HG02763 (cell line): ENCODE results near the gene HEPHL1.

Experiments used
- ATAC-seq: cut with Tn5 transposase; IDR thresholded peaks from one replicate; pipeline ENCODE4 v1.9.1; 2021; ENCODE audit warnings: mild to moderate bottlenecking, moderate library complexity; ENCODE audit not compliant: unreplicated experiment

HEPHL1 gene

DNA sequence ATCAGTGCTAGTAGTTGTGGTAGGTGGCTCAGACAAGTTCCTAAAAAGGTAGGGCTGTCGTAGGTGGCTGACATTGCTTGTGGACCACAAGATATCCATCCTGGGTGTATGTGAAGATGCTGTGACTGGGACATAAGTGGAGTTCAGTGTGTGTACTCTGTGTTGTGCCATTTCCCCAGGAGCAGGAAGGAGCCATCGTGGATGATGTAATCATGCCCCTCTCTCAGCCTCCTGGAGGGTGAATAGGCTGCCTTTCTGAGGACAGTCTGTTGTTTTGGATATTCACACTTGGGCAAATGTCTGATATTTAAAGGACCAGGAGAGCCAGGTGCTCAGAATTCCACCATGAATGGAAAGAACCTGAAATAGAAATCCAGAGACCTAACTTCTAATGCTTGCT lies 2.7 kb downstream of the HEPHL1 start:
- no peak for ATAC-seq

DNA sequence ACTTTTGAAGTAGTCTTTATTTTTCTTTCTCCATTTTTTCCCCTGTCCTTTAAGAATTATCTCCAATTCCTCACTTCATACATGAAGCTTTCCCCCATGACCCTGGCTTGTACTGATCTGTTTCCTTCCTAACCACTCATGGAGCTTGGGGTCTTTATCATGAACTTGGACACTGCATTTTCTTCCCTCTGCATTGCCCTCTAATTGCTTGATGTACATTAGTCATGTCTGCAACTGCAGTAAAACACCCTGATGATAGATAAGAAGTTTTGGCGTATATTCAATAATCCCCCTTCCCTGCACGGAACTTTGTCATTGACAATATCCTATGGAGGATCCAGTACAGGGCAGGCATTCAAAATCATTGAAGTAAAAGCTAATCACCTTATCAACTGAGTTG lies 3.4 kb downstream of the HEPHL1 start:
- no peak for ATAC-seq

DNA sequence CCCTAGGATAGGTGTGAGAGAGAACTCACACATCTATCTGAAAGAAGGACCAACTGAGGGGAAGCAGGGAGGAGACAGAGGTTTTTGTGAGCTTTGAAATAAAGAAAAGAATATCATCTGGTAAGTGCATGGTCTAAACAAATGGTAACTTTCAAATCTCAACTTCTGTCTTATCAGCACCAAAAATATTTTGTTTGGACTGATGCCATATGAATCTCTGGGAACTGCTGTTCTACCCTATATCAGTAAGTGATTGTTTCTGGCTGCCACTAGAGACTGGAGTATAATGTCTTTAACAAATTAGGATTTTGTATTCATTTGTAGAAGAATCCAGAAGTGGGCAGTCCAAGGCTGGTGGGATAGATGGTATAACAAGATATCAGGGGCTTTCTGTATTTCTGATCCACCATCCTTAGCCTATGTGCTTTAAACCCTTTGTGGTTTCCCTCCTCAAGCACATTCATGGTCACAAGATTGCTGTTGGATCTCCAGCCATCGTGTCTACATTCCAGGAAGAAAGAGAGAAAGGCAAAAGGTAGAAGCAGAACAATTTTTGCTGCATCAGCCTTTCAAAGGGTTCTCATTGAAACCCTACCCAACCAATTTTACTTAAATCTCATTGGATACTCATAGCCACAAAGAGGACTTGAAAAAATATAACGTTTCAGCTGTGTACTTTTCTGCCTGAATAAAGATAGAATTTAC lies 4.7 kb downstream of the HEPHL1 start:
- ATAC-seq: no peak

DNA sequence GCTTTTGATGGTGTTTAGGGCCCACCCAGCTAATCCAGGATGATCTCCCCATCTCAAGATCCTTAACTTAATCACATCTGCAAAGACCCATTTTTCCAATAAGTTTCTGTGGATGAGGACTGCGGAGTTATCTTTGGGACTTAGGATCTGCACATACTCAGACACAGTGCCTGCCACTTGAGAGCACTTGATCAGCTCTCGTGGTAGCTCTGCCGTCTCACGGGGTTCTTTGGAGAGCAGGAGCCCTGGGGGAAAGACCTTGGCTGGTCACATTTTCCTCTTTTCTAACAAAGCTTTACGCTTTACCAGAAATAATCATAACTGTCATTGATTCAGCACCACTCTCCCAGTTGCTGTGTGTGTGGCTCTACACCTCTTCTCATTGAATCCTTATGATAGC lies 6.1 kb downstream of the HEPHL1 start:
- ATAC-seq: no peak

DNA sequence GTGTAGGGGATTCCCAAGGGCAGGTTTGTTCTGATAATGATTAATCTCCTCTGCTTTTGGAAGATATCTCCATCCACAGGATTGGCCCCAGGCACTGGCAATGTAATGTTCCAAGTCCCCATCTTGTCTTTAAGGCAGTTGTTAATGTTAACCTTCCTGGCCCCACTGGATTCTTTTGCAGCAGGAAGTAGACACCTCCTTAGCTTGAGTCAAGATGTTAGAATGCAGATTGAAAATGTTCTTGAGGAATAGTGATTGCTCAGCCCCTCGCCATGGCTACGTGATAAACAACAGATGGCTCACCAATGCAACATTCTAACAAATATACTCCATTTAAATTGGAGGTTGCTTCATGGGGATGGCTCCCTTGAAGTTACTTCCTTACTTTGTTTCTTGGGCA lies 7.3 kb downstream of the HEPHL1 start:
- ATAC-seq: no peak

DNA sequence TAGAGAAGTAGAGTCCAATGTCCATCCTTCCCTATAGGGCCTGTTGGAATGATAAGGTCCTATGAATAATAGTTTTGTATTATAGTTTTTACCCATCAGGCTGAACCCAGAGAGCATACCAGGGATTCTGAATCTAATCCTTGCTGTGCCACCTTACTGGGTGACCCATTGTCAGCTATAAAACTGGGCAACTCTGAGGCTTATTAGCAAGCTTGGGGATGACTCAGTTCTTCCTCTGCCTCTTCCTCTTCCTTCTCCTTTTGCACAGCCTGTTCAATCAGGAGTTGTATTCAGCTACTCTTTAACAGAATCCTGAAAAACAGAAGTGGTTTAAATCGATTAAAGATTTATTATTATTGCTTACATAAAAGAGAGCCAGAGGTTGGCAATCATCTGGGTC lies 8.9 kb downstream of the HEPHL1 start:
- ATAC-seq: no peak

DNA sequence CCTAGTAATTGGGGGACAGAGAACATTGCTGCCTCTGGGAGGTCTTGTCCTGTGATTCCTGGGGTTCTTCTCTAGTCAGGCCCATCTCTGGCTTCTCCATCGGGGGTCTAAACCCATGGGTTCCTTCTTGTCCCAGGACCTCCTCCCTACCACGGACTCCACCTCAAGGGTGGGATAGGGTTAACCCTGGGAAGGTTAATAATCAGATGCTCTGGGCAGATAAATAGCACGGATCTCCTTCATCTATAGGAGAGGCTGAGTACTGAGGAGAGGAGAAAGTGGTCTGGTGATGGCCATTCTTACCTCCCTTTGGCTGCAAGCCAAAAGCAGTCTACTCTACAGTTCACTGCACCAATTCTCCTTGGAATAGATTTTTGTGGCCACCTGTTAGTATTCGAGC lies 10.5 kb downstream of the HEPHL1 start:
- no peak for ATAC-seq

DNA sequence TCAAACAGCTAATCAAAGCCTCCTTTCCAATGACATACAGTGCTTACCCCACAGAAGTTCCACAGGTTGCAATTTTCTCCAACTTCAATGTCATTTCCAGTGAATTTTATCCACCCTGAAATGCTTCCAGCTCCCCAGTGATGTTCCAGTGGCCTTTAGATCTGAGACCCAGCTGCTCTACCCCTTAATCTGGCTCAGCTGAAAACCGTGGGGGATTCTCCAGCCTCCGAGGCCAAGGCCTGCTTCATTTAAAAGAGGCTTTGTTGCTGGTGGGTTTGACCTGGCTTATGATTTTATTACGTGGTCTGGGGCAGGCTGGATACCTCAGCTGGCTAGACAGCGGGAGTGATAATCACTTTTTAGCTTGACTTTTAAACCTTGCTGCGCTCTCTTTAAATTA lies 10.9 kb downstream of the HEPHL1 start:
- ATAC-seq: no peak

DNA sequence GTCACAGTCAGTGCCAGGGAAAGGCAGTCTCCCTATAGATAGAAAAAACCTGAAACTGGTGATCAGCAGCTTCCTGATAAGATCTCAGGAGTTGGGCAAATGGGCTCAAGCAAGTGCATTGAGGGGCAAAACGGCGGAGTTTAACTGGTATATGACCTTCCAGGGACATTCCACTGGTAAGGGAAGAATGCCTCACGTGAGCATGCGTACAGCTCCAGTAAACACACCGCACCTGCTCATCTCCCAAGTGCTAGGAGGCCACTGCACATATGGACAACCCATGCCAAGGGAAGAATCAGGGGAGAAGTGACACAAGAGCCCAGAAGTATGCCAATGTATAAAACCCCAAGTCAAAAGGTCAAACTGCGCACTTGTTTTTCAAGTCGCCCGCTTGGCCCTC lies 11.6 kb downstream of the HEPHL1 start:
- no peak for ATAC-seq

DNA sequence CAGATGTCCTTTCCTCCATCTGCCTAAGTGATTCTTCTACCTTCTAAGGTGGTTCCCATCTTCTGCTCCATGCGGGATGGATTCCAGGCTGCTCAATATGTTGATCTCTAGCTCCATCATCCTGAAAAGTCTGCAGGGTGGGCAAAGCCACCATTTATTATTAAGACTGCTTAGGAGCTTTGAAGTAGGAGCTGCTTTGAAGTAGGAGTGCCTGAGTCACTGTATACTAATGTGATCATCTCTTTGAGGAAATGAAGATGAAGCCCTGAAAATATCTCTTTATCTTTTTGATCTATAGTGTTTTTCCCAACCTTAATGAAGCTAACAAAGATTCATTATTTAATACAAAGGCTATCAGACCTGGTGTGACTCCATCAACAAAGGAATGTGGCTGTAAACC lies 13.1 kb downstream of the HEPHL1 start:
- ATAC-seq: no peak

DNA sequence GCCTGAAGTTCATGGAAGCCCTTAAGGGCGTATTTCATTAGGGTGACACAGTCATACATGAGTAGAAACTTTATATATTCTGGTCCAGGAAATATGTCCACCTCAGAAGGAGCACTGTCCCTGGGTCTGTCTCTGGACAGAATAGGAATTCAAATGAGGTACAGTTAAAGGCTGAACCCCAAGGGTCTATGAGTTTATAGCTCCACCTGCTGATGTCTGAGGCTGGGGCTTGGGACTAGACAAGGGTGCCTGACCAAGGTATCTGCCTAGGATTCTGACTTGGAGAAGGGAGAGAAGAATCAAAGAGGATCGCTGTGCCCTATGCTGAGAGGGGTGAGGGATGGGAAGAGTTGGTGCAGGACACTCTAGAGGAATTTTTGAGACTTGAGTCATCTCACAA lies 14.9 kb downstream of the HEPHL1 start:
- ATAC-seq: no peak

DNA sequence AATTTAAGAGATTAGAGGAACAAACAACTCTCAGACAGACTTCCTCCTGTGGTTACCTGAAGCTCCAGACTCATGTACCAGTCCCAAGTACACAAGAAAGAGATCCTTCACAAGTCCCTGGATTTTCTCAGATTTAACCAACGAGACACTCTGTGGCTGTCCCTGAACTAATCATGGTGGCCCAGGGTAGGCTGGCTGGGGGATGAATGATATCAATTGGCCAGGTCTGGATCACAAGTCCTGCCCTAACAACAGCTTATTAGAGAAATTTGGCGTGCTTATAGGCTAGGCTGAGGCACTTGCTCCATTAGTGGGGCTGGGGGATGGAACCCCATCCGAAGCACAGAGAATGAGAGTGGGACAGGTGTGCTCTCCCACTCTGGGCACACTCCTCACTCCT lies 22.1 kb downstream of the HEPHL1 start:
- ATAC-seq: no peak

DNA sequence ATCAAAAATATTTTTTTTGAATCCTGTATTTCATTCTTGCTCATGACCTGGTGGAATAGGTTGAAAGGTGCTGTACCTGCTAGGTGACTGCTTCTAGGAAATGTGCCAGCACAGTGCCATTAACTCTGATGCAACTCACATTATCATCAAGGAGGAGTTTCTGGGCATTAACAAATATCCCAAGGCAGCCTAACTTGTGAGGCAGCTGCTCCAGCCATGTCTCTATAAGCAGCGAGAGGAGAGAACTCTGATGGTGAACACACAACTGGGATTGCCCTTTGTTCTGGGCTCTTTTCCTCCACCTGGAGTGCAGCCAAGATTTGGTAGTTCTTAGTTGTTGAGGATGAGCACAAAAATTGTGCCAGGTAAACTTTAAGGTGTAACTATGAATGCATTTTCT lies 25.6 kb downstream of the HEPHL1 start:
- no peak for ATAC-seq

DNA sequence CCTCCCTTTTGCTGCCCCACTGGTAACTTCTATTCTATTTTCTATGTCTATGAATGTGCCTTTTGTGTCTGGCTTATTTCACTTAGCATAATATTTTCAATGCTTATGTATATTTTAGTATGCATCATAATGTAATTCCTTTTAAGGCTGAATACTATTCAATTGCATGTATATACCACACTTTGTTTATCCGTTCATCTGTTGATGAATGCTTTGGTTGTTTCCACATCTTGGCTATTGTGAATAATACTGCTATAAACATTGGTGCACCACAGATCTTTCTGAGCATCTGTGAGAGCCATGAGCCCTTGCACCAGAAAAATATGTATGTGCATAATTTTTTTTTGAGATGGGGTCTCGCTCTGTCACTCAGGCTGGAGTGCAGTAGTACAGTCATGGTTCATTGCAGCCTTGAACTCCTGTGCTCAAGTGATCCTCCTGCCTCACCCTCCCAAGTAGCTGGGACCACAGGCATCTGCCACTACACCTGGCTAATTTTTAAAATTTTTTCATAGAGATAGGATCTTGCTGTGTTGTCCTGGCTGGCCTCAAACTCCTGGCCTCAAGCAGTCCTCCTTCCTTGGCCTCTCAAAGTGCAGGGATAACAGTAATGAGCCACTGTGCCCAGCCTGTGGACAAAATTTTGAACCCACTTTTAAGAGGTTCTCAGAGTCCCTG lies 27.0 kb downstream of the HEPHL1 start:
- ATAC-seq: no peak

DNA sequence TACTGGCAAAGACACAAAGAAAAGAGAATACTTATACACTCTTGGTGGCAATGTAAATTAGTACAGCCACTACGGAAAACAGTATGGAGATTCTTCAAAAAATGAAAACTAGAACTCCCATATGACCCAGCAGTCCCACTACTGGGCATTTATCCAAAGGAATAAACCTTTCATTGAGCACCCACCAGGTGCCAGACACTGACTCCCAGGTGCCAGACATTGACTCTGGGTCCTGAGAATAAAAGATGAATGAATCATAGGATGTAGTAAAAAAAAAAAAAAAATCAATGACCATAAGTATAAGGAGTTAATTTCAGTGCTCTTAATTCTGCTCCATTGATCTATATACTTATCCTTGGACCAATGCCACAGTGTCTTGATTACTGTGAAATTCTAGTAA lies 28.2 kb downstream of the HEPHL1 start:
- ATAC-seq: no peak

DNA sequence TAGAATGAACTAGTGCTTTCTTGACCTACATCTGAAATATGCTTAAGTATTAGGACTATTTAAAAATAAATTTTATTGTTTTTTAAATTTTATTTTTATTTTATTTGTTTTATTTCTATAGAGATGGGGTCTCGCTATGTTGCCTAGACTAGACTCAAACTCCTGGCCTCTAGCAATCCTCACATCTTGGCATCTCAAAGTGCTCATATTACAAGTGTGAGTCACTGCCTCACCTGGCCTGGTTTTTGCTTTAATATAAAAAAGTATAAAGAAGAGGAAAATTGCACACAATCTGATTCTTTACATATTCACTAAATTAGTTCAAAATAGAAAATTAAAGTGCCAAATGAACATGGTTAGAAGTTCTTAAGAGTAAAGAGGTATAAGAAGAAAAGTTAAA lies 37.5 kb downstream of the HEPHL1 start:
- ATAC-seq: no peak

DNA sequence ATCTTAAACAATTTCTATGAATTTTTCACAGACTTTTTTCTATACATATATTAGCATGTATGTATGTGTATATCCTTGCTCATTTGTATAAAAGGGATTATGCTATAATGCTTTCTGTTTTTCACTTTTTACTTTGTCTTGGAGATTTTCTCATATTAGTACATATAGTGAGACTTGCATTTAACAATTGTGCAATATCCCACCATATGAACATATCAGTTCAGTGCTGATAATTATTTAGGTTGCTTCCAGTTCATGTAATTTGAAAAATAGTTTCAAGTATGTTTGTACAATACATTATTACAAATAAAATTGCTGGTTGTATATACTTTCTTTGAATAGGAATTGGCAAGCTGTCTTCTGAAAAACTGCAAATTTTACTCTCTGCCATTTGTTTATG lies 37.9 kb downstream of the HEPHL1 start:
- ATAC-seq: no peak

DNA sequence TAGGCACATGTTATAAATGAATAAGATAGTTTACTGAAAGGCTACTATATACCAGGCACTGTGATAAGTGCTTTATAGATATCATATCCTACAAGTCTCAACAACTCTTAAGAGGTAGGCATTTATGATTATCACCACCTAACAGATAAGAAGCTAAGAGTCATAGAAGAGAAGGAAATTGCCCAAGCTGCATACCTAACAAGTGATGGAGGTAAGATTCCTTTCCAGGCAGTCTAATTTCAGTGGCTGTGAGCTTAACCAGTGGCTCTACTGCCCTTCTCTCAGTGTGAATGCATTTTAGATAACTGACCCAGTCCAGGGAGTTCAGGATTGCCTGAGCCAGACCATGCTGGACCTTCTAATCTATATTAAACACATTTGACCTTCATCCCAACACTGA lies 39.2 kb downstream of the HEPHL1 start:
- ATAC-seq: no peak

DNA sequence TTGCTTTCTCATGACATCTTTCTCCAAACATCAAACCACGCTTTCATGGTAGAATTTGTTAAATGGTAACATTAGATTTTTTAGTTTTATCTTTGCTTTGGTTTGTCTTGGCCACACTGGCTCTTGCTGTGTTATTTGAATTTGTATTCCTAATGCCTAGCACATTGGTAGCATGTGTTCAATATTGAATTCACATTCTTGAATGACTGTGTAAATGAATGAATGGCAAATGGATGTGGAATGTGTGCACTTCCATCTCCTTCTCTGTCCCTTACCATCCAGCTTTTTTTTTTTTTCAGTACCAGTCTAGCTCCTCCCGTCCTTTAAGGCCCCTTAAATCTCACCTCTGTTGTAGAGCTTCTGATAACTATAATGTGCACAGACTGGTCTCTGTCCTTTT lies 41.2 kb downstream of the HEPHL1 start:
- ATAC-seq: no peak

DNA sequence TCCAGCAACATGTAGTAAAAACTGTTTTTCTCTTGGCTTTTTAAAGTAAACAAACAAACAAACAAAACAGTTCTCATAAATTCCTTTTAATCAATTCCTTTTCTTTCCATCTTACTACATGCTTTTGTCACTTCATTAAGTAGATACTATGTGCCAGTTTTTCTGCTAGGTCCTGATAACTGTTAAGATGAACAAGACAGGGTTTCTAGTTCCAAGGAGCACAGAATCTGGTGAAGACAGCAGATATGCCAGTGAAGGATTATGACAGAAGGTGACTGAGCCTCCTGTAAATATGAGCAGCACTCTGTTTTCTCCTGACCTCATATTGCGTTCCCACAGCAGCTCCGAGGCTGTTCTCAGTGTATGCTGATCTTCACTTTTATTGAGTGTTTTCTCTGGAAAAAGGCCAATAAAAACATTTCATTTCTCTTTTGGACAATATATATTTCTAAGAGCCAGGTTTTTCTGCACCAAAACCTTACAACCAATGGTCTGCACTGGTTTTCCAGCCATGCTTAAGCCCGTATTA lies 45.8 kb downstream of the HEPHL1 start:
- ATAC-seq: no peak

DNA sequence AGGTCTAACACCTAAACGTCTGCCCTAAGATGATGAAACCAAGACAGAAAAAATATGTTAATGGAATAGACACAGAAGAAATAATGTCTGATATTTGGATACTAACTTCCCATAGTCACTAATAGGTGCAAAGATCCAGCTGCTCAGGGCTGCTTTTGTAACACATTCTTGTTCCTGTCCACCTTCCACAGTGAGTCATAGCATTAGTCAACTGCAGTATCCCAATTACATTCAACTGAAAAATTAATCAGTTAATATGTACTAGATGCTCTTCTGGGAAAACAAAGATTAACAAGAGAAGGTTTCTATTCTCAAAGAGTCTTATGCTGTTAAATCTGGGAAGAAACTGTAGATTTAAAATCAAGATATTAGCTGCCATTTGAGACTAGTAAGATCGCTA lies 47.6 kb downstream of the HEPHL1 start:
- no peak for ATAC-seq

DNA sequence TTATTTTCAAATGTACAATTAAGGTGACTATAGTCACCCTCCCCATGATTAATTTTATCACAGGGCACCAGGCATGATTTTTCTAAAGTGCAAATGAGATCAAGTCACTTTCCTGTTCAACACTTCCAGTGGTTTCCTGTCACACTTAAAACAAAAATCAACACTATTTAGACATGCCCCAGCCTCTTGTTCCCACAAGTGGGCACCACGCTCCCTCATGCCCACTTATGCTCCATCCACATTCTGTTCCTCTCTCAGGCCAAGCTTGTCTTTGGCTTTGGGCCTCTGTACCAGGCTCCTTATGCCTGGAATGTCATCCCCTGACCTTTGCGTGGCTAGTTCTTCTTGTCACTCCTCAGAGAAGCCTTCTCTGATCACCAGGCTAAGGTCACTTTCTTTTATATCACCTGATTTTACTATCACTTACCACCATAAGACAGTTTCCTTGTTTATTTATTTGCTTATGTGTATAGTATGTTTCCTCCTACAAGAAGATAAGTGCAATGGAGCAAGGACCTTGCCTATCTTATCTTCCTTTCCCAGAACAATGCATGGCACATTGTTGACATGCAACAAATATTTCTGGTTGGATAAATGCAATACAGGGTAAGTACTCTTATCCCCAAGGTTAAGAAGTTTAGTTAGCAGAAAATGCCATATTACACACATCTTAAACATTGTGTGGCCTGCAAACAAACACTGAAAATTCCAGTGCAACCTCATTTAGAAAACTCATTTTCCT lies 56.6 kb downstream of the HEPHL1 start:
- ATAC-seq: no peak
